GM21717 (cell line): ENCODE data around the gene LYSMD3.

ENCODE experiments used
- ATAC-seq: cut with Tn5 transposase; IDR thresholded peaks from one replicate; pipeline ENCODE4 v1.9.1; 2021; ENCODE audit warnings: mild to moderate bottlenecking, moderate library complexity; ENCODE audit not compliant: unreplicated experiment

LYSMD3 gene

DNA sequence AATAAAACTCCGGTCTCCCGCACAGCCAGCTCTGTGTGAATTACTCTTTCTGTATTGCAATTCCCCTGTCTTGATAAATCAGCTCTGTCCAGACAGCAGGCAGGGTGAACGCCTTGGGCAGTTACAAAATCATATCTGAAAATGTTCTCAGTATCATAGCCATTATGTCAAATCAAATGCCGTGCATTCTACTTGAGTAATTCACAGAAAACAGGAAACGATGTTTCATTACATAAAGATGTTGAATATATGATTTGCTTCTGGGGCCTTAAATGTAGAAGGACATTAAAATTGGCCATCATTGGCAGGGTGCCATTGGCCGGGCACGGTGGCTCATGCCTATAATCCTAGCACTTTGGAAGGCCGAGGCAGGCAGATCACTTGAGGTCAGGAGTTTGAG, 46.2 kb downstream of the LYSMD3 start:
- no peak for ATAC-seq

DNA sequence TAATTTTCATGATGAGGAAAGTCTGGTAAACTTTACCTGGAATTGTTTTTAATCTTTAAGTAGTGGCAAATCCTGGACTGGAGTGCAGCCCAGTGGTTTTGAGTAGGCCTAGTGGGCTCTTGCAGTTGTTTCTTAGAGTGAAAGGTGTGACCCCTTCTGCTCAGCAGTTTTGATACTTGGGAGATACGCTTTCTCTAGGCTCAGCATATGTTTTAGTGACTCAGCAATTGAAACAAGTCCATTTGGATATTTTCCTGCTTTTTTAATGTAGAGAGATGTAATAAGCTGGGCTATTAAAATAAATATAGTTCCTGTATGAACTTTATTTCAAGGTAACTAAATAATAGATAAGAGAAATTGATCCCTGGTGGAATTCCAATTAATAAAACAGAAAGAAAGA, 48.7 kb downstream of the LYSMD3 start:
- no peak for ATAC-seq

DNA sequence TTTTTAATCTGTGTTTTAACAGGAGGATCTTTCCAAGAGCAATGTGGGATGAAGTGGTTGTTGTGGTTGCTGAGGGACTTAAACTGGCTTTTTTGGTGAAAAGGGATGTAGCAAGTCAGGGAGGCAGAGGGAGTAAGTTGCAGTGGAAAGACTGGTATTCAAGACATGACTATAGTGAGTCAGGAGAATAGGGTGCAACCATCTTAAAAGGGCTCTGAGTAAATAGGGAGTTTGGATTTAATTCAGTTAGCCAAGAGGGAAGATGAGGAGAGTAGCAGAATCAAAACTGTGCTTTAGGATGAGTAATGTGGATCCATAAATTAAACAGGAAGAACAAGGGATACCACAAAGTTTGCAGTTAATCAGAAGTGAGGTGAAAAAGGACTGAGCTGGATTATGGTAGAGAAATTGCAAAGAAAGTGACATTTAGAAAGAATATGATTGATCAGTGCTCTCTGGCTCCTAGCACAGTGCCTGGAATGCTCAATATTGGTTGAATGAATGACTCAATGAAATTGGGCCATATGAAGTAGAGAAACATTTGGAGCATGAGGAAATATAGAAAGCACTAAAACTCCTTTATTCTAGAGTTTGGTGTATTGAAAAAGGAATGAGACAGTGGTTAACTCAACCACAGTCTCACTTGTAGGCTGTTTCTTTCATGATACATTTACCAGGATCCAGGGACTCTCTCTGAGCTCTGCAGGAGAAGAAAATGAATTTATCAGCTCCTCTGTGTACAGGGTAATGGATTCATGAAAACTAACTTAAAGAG, 49.6 kb downstream of the LYSMD3 start:
- no peak for ATAC-seq

DNA sequence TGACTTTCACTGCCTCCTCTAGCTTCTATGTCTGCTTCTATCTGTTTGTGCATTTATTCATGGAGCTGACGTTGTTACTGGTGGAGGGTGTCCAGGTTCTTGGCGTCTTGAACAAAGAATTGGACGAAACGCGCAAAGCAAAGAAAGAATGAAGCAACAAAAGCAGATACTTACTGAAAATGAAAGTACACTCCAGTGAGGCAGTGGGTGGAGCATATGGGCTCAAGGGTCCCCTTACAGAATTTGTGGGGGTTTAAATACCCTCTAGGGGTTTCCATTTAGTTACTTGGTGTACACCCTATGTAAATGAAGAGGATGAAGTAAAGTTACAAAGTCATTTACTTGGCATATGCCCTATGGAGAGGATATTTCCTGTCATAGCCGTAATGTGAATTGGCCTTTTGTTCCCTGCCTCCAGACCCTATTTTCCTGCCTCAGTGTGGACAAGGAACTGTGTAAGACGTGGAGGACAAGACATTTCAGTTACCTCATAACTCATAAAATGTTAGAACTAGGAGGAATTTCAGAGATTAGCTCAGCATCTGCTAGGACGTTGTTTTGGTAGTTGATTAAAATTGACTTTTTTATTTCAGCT, 51.7 kb downstream of the LYSMD3 start:
- ATAC-seq = no peak

DNA sequence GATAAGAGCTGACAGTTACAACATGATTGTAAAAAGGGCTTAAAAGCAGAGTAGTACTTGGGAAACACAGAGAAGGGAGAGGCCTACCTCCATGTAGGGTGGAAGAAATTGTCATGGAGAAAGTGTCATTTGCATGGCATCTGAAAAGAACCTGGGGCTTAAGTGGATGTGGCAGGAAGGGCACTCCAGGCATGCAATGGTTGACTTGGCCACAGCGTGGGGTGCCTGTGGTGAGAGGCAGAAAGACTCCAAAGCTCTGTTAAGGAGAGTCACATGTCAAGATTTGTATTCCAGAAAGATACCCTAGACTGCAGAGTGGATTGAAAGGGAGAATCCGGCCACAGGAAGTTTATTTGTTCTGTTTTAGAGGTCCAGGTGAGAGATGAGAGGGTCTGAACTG, 52.3 kb downstream of the LYSMD3 start:
- no peak for ATAC-seq

DNA sequence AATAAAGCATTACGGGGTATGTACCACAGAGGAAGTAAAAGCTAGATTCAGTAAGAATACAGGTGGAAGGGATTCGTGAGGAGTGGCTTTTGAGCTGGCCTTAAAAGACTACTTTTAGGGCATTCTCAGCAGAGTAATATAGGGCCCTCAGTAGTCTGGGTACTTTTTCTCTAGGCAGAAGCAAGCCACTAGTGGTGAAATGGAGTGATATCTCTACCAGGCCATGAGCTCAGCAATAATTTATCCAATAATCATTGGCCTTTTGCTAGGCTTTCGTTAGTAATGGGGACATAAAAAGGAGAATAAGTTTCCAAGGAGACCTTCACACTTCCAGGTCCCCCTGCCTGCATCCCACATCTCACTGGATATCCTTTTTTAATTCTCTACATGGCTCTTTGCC, 53.0 kb downstream of the LYSMD3 start:
- ATAC-seq = no peak

DNA sequence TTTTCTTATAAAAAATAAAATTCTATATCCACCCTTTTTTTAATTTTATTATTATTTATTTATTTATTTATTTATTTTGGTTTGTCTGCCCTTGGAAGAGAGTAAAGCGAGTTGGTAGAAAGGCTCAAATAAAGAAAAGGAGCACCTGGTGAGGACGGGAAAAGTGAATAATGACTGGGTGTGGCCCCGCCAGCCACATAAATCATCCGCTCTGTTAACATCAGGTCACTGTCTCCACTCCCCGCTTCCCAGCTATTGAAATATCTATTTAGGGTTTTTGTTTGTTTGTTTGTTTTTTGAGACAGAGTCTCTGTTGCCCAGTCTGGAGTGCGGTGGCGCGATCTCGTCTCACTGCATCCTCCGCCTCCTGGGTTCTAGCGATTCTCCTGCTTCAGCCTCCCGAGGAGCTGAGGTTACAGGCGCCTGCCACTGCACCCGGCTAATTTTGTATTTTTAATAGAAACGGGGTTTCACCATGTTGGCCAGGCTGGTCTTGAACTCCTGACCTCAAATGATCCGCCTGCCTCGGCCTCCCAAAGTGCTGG, 53.9 kb downstream of the LYSMD3 start:
- ATAC-seq = no peak

DNA sequence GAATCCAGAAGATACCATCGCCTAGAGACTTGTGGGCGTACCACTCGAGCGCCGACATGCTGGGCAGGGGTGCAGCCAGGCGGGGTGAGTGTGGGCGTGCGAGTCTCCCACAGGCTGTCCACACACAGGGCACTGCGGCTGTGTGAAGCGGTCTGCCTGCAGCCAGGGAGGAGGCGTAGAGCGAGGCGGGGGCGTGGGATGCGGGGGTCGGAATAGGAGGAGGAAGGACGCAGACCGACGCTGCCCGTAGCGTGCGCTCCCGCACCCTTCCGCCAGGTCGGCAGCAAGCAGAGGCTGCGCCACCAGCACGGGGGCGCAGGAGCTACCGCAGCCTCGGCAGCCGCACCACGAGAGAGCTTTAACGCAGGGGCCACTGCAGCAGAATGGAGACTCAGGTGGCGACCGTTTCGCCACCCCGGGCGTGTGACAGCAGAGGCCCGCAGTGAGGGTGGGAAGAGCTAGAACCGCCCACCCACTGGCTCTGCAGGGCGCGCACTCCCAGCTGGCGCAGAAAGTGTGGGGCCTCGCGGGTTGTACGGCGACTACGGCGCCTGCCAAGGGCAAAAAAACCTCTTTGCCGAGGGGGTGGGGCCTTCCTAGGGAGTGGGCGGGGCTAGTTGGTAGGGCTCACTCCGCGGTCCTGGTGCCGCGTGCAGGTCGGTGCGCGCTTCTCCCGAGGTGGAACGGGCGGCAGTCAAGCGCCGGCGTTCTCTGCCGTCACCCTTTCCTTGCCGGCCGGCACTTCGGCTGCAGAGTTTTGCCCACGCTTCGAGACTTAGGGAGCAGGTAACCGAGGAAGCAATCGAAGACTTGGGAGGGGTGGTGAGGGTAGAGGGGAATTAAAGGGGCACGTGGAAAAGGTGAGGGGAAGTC, 54.9 kb downstream of the LYSMD3 start, which contains the start of the genes MBLAC2 and POLR3G:
Gene MBLAC2, minus strand, starts transcription at position 537 of the 873 bp plus-strand sequence. Its CDS starts 479 bp downstream, at position 58.
Gene POLR3G, plus strand, starts transcription at position 630 of the 873 bp plus-strand sequence. CDS start 10,704 bp downstream, outside the sequence.
- ATAC-seq = peak; percentile 93

DNA sequence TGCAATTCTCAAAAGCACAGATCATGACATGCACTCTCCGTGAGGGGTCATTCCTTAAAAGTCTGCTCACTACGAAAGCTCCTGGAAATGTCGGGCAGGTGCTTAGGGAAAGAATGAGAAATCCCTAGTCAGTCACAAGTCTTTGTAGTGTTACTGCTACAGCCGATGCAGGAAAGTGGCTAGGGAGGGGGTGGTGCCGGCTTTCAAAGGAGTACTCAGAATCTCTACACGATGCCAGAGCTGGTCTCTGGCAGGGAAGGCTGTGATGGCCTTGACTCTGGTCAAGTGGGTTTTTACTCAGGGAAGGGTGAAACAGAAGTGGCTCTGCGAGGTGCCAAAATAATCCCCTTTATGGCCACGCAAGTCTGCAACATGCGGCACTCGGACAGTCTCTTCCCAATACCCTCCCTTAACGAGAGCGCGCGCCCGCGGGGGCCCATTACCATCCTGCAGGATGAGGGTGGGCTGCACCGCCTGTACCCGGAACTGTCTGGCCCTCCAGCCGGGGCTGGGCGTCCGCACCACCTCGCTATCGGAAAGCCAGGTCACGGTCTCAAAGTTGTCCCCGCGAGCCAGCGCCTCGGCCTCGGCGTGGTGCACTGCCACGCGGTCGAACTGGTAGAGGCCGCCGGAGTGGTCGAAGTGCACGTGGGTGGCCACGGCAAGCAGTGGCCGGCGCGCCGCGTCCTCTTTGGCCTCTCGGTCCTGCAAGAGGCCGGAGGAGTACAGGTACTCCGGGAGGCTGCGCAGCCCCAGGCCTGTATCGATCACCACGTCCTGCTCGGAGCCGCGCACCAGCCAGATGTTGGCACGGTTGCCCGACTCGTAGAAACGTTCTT, 55.8 kb downstream of the LYSMD3 start:
- peak; percentile 20 for ATAC-seq

DNA sequence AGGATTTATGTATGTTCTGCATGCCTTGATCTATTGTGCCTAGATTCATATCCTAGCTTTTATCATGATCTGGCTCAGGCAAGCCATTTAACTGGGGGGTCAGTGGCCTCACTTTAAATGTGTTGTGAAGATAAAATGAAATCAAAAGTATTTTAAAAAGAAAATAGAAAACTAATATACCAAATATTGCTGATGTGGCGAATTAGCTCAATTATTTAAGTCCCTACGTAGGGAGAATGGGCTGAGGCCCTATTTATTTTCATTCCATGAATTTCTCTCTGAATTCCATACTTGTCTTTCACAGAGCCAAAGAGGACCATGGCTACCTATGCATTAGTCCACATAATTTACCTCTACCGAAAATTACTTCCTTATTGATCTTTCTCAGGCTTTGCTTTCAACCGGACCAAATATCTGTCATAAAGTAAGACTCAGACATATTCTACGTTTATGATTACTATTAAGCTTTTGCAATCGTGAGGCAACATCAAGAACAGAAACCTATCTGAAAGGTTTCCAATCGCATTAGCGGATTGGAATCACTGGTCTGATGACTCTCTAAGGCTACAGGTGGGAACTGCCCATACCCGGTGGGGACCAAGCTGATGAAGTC, 56.5 kb downstream of the LYSMD3 start:
- peak; percentile 18 for ATAC-seq
